Upper lobe of right lung (tissue), 1 donor: ENCODE data around the gene SND1. TPM values are rescaled to one million over a fixed set of nuclear protein-coding genes. Genes with fewer than 3 reads are reported as not detected.

ENCODE experiments used
- ATAC-seq: fragments of 200-7000 bp; cut with Tn5 transposase; one replicate; pipeline ENCODE4 v1.9.1; 2020; ENCODE audit warnings: mild to moderate bottlenecking, moderate library complexity
- DNase-seq: peaks from one replicate; pipeline ENCODE4 v3.0.0-alpha.2; 2020
- H3K27ac ChIP-seq: fragments of 200-600 bp; one replicate; pipeline ENCODE4 v1.8.0; 2022
- H3K27me3 ChIP-seq: fragments of 200-600 bp; one replicate; pipeline ENCODE4 v1.8.0; 2022; ENCODE audit warnings: mild to moderate bottlenecking
- H3K36me3 ChIP-seq: fragments of 200-600 bp; one replicate; pipeline ENCODE4 v1.8.0; 2022
- H3K4me1 ChIP-seq: fragments of 200-600 bp; one replicate; pipeline ENCODE4 v1.8.0; 2022
- H3K4me3 ChIP-seq: fragments of 200-600 bp; one replicate; pipeline ENCODE4 v1.8.0; 2022; ENCODE audit warnings: mild to moderate bottlenecking
- H3K9me3 ChIP-seq: fragments of 200-600 bp; one replicate; pipeline ENCODE4 v1.8.0; 2022
- intact Hi-C: fragments of 100-400 bp; cut with DNase I; formaldehyde crosslinking; loops from one replicate; pipeline ENCODE4 v1.11.0; 2022
- total RNA-seq: library from RNA; stranded (reverse); fragmentation: NEBNext Ultra II Directional; extraction: Animal tissue kit (Norgen Biotek cat#: 25700); gene quantifications from one replicate; pipeline ENCODE4 v1.2.1, GENCODE V29; 2021
- TF ChIP-seq, protein P1 (sequence below): fragments of 200-600 bp; IDR thresholded peaks from one replicate; pipeline ENCODE4 v1.8.0; 2022; ENCODE audit warnings: antibody characterized with exemption
- donor health status: DM: no; HTN: yes; CAD: no; lungs with severe emphysema.

Gene SND1
- total RNA-seq, 1 donor from 2014 or later: 150 TPM

GRCh38 chr7:127732306-127732705 lies 80.3 kb downstream of the SND1 start:
- no peaks in the 10 kb centered on the region for H3K27me3 ChIP-seq
- DNase-seq: no peak
- intact Hi-C loops: no loop called here
- H3K36me3 ChIP-seq: peaks cover 56% of the 10 kb centered on the region
- no peak overlapping the region for H3K27ac ChIP-seq
- H3K4me3 ChIP-seq: no peak overlapping the region
- ATAC-seq: no peak
- no peaks in the 10 kb centered on the region for H3K4me1 ChIP-seq
- no peaks in the 10 kb centered on the region for H3K9me3 ChIP-seq
- TF ChIP-seq, protein P1, sequence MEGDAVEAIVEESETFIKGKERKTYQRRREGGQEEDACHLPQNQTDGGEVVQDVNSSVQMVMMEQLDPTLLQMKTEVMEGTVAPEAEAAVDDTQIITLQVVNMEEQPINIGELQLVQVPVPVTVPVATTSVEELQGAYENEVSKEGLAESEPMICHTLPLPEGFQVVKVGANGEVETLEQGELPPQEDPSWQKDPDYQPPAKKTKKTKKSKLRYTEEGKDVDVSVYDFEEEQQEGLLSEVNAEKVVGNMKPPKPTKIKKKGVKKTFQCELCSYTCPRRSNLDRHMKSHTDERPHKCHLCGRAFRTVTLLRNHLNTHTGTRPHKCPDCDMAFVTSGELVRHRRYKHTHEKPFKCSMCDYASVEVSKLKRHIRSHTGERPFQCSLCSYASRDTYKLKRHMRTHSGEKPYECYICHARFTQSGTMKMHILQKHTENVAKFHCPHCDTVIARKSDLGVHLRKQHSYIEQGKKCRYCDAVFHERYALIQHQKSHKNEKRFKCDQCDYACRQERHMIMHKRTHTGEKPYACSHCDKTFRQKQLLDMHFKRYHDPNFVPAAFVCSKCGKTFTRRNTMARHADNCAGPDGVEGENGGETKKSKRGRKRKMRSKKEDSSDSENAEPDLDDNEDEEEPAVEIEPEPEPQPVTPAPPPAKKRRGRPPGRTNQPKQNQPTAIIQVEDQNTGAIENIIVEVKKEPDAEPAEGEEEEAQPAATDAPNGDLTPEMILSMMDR: no peak

GRCh38 chr7:127733986-127734385 lies 82.0 kb downstream of the SND1 start:
- H3K27me3 ChIP-seq: no peaks in the 10 kb centered on the region
- no peak overlapping the region for H3K4me3 ChIP-seq
- TF ChIP-seq, protein P1: no peak
- intact Hi-C loops: no loop called here
- no peak for DNase-seq
- no peaks in the 10 kb centered on the region for H3K4me1 ChIP-seq
- peaks cover 55% of the 10 kb centered on the region for H3K36me3 ChIP-seq
- no peaks in the 10 kb centered on the region for H3K9me3 ChIP-seq
- no peak overlapping the region for H3K27ac ChIP-seq
- ATAC-seq: no peak

GRCh38 chr7:127736511-127736910 lies 84.5 kb downstream of the SND1 start:
- DNase-seq (no peak), ATAC-seq (no peak)
- TF ChIP-seq, protein P1: no peak
- H3K36me3 ChIP-seq: peaks cover 40% of the 10 kb centered on the region
- H3K27ac ChIP-seq: no peak overlapping the region
- no peaks in the 10 kb centered on the region for H3K9me3 ChIP-seq
- no peaks in the 10 kb centered on the region for H3K4me1 ChIP-seq
- H3K27me3 ChIP-seq: no peaks in the 10 kb centered on the region
- no peak overlapping the region for H3K4me3 ChIP-seq
- intact Hi-C loops: no loop called here

DNA sequence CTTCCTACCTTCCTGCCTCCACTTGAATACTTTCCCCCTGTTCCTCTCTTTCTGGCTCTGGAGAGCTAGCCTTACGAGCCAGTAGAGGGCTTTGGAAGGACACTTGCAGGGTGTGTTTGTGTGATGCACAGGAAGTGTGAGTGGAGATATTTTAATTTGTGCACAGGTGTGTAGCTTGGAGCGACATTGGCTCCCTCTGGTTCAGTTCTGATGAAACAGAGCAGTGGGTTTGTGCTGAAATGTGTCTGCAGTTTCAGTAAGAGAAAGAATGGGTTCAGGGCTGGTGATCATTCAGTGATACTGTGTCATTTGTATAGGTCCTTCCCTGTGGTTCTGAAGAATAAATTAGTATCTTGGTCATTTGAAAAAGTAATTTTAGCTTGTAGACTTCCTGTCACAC lies 86.9 kb downstream of the SND1 start:
- ATAC-seq (no peak), DNase-seq (no peak)
- Histone ChIP-seq H3K36me3 (peaks cover 20% of the 10 kb centered on the region), H3K4me3 (no peak overlapping the region), H3K27me3 (no peaks in the 10 kb centered on the region), H3K27ac (no peak overlapping the region), H3K4me1 (no peaks in the 10 kb centered on the region), H3K9me3 (no peaks in the 10 kb centered on the region)
- intact Hi-C loops: no loop called here
- TF ChIP-seq, protein P1: no peak

DNA sequence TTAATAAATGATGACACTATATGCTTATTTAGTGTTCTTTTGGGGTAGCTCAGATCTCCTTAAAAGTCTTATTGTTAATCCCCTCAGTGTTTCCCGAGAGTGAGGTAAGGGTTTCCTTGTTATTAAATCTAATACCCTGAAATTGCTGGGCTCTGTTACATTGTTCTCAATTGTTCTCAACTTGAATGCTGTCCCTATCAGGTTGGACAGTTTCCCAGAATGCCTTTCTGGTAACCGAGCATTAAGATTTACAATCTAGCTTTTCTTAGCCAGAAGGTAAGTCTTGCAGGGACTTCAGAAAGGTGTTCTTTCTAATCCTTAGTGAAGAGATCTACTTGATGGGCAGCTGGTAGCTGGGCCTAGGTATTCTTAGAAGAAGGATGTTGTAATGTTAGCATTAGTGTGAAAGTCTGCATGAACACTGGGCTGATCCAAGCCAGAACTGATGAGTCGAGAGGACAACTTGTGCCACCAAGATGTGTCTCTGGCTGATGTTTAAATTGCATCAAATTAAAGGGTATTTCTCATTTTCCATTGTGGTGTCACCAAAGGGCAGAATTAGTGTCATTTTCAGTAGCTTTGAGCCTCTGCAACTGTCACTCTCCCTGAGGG lies 89.9 kb downstream of the SND1 start:
- Histone ChIP-seq H3K4me1 (no peaks in the 10 kb centered on the region), H3K4me3 (no peak overlapping the region), H3K9me3 (no peaks in the 10 kb centered on the region), H3K27me3 (no peaks in the 10 kb centered on the region), H3K36me3 (peaks cover 11% of the 10 kb centered on the region), H3K27ac (no peak overlapping the region)
- ATAC-seq (no peak), DNase-seq (no peak)
- intact Hi-C loops: no loop called here
- TF ChIP-seq, protein P1: no peak

- TF ChIP-seq, protein P1: no peak
- intact Hi-C loops: no loop called here
- Histone ChIP-seq H3K27me3 (no peaks in the 10 kb centered on the region), H3K9me3 (no peaks in the 10 kb centered on the region), H3K36me3 (no peaks in the 10 kb centered on the region), H3K4me3 (no peak overlapping the region), H3K4me1 (no peaks in the 10 kb centered on the region), H3K27ac (no peak overlapping the region)
- DNase-seq (no peak), ATAC-seq (no peak)
These were observed 93.5 kb downstream of the SND1 start for GRCh38 chr7:127745445-127745844.
